GM19467 (cell line): ENCODE data around the gene ISM1.
A peak's percentile ranks its signal among the peaks of the same experiment; 100 is the strongest.
"Not testable (repeated sequence)": the region's sequence is repeated elsewhere in the genome, so short reads cannot be mapped to it uniquely, and the experiment has no call there.

Source experiments
- ATAC-seq: cut with Tn5 transposase; IDR thresholded peaks from one replicate; pipeline ENCODE4 v1.9.1; 2021; ENCODE audit warnings: mild to moderate bottlenecking, moderate library complexity; ENCODE audit not compliant: unreplicated experiment

ISM1 gene

GRCh38 chr20:13221313-13221672 is 219 bp downstream of the ISM1 start:
- peak; percentile 18 for ATAC-seq

- ATAC-seq: peak; percentile 81
Observed at GRCh38 chr20:13221673-13222318, 722 bp downstream of the ISM1 start.

DNA sequence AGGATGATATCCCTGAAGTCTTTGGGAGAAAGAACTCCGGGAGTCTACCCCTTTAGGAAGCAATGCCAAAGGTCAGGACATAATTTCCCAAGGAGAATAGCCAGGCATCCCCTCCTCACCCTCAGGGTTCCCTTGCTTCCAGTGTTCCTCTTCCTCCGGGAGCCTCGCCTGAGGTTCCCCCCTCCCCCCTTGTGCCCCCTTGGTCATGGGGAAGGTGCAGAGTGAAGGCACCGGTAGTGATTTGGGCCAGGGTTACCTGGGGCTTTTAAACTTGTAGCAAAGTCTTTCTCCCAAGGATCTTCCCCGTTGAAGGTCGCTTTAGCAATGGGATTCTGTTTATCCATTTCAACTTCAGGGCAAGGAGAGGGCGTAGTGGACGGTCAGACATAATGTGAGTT is 1.2 kb downstream of the ISM1 start:
- no peak for ATAC-seq

DNA sequence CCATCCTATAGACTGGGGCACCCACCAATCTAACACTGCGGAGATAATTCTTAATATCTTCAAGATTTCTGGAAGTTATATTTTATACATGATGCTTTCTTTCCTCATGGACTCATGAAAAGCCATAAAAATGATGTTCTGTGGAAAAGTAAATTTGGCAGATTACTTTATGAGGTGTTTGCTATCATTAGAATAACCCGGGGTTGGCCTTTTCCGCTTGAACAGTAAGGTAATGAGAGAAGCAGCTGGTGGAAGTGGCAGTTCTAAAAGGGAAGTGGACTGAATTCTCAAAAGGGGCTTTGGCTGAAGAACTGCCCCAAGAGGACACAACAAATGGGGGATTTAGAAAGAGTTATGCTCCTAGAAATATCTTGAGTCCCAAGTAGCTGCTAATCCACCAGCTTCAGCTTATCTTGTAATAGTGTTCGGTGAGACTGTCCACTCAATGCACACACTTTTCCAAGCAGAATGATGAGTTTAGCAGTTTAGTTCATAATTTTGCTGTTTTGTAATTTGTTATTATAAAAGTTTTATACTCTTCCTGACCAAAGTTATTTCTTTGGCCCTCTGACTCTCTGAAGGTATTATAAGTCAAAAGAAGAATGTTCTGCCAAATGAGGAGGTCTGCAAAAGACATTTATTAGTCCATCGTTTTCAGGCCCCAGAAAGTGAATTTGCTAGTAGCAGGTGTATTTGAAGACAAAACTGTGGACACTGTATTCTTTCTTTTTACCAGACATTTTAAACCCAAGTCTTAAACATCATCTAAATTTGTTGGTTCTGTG is 2.9 kb downstream of the ISM1 start:
- ATAC-seq: no peak

DNA sequence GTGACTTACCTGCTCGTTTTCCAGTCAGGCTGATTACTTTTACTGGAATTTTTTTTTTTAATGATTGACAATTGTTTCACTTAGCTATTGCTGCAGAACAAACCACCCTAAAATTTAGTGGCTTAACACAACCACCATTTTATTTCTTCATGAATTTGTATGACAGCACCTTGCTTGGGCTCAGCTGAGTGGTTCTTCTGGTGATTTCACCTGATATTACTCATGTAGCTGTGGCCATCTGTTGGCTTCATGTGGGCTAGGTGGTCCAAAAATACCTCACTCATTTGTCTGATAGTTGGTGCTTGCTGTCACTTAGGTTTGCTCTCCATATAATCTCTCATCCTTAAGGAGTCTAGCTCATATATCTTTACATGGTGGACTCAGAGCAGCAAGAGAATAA is 5.3 kb downstream of the ISM1 start:
- no peak for ATAC-seq

- ATAC-seq: no peak
Observed at GRCh38 chr20:13228771-13229170, 7.7 kb downstream of the ISM1 start.

- peak; percentile 89 for ATAC-seq
Observed at GRCh38 chr20:13229538-13229937, 8.5 kb downstream of the ISM1 start.

GRCh38 chr20:13231031-13231752 is 10.1 kb downstream of the ISM1 start:
- ATAC-seq: no peak

- no peak for ATAC-seq
Observed at GRCh38 chr20:13232999-13233398, 11.9 kb downstream of the ISM1 start.

- ATAC-seq: no peak
Observed at GRCh38 chr20:13234961-13235360, 13.9 kb downstream of the ISM1 start.

GRCh38 chr20:13236360-13236759 is 15.3 kb downstream of the ISM1 start:
- ATAC-seq: not testable (repeated sequence)

DNA sequence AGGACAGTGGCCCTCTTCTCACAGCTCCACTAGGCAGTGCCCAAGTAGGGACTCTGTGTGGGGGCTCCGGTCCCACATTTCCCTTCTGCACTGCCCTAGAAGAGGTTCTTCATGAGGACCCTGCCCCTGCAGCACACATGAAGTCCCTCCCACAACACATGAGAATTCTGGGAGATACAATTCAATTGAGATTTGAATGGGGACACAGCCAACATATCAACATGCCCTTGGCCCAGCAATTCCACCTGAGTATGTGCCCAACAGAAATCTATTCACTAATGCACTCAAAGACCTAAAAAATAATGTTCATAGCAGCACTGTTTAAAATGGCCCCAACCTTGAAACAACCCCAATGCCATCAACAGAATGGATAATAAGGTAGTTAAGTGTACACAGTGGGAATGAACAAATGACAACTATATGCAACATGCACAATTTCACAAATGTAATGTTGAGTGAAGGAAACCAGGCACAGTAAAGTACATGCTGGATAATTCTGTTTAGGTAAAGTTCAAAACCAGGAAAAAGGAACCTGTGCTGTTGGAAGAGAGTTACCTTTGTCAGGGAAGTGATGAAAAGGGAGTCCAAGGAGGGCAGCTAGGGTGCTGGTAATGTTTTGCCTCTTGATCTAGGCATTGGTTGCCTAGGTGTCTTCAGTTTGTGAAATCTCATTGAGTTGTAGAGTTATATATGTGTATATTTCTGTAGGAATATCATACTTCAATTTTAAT is 16.1 kb downstream of the ISM1 start:
- no peak for ATAC-seq

DNA sequence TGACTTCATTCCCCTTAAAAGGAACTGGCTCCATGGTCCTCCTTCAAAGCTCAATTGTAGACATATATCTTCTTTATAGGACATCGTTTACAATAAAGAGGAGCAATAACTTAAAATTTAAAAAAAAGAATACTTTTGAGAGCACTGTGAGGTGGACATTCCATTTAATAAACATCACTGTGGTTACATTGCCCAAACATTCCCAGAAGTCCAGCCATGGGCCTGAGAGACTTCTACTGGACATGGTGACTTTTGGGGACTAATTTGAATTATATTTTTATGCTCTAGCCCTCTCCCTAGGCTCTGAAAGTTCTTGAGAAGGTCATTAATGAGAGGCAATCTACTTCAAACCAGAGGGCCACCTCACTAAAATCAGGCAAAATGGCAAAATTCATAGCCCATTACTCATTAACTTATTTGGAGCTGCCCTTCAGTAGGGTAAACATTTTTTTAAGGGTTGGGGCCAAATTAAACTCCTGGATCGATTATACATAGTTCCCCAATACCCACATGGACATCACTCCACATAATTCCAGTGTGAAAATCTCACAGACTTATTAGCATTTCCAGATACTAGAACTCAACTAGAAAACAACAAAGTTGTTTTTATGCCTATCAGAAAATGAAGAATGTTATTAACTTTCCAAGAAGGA is 17.1 kb downstream of the ISM1 start:
- ATAC-seq: no peak

GRCh38 chr20:13243826-13244376 is 22.8 kb downstream of the ISM1 start:
- no peak for ATAC-seq

- no peak for ATAC-seq
Observed at GRCh38 chr20:13245250-13245723, 24.2 kb downstream of the ISM1 start.

DNA sequence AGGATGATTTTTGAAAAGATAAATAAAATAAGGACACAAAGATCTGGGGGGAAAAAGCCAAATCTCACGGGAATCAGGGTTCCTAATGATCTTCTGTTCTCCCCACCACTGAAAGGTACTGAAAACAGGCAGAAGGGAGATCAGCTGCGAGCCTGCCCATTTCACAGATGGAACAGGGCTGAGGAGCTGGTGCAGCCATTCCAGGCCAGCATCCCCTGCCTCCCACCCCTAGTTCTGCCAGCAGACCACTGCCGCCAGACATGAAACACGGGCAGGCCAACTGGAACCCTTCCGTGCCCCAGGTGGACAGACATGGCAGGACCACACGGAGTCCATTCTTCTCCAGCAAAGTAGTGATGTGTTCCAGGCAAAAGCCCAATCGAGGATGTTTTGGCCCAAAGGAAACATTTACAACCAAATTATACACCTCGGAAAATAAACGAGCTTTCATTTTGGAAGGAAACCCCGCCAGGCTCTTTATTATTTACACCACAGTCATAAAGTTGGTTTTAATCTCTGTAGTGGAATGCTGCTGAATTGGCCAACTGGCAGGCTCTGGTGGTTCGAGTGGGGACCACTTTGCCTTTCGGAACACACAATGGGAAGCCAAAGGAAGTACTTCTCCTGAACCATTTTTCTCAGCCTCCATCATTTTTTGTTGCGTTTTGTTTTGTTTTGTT is 28.2 kb downstream of the ISM1 start:
- ATAC-seq: no peak

DNA sequence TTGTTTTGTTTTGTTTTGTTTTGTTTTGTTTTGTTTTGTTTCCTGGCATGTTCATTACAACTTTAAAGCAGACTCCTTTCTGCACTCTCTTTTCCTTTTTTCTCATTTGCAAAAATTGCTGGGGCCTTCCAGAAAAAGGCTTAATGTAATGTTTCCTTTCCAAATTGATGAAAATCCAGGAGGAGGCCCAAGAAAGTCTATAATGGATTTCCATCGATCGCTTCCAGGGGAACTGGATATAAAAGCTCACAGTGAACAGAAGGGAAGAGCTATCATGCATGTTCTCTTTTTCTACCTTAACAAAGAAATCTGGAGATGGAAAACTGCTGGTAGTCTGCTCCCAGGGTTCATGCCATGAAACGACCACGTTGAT is 28.7 kb downstream of the ISM1 start:
- no peak for ATAC-seq

DNA sequence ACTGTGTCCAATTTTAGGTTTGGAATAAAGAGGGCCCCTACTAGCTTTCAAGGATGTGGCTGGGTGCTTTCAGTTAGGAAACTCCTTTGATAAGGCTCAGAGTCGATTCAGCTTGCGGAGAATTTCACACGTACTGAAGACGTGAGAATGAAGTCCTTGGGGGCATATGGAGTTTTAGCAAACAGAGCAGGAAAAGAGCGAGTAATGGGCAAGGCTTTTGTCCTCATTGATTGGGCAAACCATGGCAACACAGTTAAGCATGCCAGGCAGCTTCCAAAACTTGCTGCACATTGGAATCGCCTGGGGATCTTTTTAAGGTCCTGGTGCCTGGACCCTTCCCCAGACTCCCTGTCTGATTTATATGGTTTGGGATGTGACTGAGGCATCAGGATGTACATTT is 29.2 kb downstream of the ISM1 start:
- ATAC-seq: no peak

GRCh38 chr20:13251106-13251903 is 30.2 kb downstream of the ISM1 start:
- ATAC-seq: no peak
